ENCODE data around the gene C21orf91.
"Not testable (repeated sequence)": the region's sequence is repeated elsewhere in the genome, so short reads cannot be mapped to it uniquely, and the experiment has no call there.

C21orf91 gene

DNA sequence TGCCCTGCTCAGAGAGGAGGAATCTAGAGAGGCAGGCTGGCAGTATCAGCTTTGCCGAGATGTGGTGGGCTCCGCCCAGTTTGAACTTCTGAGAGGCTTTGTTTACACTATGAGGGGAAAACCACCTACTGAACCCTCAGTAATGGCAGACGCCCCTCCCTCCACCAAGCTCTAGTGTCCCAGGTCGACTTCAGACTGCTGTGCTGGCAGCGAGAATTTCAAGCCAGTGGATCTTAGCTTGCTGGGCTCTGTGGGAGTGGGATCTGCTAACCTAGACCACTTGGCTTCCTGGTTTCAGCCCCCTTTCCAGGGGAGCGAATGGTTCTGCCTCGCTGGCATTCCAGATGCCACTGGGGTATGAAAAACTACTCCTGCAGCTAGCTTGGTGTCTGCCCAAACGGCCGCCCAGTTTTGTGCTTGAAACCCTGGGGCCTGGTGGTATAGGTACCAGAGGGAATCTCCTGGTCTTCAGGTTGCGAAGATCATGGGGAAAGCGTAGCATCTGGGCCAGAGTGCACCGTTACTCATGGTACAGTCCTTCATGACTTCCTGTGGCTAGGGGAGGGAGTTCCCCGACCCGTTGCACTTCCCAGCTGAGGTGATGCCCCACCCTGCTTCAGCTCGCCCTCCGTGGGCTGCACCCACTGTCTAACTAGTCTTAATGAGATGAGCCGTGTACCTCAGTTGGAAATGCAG, 43.6 kb downstream of the C21orf91 start:
- DNase-seq = peak; percentile 23

GRCh38 chr21:17775021-17775420, 44.1 kb downstream of the C21orf91 start:
- DNase-seq = not testable (repeated sequence)

GRCh38 chr21:17769447-17769845, 49.7 kb downstream of the C21orf91 start:
- no peak for DNase-seq

DNA sequence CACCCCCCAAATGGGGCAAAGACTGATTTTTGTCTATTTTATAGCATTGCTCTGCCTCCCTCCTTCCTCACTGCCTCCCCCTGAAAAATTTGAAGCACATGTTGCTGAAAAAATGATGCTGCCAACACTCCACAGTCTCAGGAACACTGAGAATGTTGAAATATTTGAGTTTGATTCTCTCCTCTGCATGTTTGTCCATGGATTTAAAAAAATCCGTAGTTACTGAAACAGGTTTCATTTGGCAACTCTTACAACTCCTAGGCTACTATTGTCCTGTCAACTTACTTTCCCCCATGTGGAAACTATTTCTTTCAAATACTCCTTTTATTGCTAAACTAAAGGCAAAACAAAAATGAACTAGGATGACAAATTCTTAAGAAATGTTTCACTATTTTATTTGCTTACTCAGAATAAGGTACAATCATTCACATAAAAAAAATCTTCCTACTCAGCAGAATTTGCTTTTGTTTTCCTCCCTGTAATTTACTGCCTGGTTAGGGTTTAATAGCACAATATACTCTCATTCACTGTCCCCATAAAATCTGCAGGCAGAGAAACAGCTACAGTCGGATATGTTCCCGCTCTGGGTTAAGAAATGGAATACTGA, 50.2 kb downstream of the C21orf91 start:
- DNase-seq = no peak

GRCh38 chr21:17765207-17765606, 53.9 kb downstream of the C21orf91 start:
- no peak for DNase-seq

DNA sequence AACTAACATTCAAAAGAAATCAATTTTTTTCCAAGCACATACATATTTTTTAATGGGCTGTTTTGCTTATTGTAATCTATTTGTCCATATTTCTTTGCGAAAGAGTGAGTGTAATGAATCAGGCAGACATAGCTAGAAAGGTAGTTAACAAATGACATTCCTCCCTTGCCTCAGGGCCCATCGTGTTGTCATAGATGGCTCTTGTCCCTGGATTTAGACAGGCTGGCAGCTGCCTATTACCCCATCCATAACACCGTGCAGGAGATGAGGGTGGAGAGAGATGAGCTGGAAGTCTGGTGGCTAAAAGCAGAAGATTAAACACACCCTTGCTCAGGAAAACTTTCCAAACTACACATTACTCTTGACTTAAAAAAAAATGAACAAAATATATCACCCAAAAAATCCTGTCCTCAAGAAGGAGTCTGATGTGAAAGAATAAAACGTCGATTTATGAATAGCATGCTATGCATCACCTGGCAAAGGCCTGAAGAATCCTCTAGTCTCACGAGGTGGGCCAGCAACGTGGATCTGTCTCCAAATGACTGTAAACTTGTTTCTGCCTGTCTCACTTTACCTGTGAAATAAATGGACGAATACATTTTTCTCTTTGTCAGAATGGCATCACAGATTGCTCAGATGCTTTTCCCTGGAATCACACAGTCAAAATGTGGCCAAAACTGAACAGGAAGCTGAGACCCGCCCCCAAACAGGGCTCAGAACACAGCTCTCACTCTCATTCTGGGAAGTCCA, 55.7 kb downstream of the C21orf91 start:
- DNase-seq = no peak

DNA sequence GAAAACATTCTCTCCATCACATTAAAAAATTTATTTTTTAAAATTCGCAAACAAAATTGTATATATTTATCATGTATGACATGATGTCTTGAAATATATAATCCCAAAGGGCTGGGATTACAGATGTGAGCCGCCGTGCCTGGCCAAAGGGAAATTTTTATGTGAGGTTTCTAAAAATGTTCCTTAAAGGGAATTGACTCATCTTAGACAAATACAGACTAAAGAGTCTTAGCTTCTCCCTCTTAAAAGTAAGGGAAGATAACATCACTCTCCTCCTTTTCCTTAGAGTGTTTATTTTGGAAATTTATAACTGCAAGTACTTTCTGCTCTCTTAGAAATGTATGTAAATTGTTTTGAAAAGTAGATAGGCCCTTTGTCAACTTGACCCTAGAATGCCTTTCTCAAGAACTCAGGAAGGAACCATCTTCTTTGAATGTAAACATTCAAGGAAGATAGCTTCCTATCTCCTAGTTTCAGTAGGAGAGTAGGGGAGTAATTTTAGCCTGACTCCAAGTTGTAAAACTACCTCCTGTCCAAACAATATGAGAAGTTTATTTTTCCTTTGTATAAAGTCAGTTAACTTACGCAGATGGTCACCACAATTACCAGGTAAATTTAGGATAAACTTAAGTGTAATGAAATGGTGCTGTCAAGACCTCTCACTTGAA, 59.5 kb downstream of the C21orf91 start:
- no peak for DNase-seq

- no peak for DNase-seq
Measured at GRCh38 chr21:17758683-17759082, 60.5 kb downstream of the C21orf91 start.

DNA sequence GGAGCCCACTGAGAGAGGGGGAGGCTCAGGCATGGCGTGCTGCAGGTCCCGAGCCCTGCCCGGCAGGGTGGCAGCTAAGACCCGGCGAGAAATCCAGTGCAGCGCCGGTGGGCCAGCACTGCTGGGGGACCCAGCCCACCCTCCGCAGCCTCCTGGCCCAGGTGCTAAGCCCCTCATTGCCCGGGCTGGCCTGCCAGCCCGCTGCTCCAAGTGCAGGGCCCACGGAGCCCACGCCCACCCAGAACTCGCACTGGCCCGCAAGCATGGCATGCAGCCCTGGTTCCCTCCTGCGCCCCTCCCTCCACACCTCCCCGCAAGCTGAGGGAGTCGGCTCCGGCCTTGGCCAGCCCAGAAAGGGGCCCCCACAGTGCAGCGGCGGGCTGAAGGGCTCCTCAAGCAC, 61.5 kb downstream of the C21orf91 start:
- DNase-seq = no peak

- no peak for DNase-seq
Measured at GRCh38 chr21:17753736-17754135, 65.4 kb downstream of the C21orf91 start.

GRCh38 chr21:17752171-17752570, 67.0 kb downstream of the C21orf91 start:
- no peak for DNase-seq

GRCh38 chr21:17746920-17747319, 72.2 kb downstream of the C21orf91 start:
- no peak for DNase-seq

- no peak for DNase-seq
Measured at GRCh38 chr21:17745086-17745485, 74.1 kb downstream of the C21orf91 start.

GRCh38 chr21:17742940-17743592, 76.1 kb downstream of the C21orf91 start:
- no peak for DNase-seq

DNA sequence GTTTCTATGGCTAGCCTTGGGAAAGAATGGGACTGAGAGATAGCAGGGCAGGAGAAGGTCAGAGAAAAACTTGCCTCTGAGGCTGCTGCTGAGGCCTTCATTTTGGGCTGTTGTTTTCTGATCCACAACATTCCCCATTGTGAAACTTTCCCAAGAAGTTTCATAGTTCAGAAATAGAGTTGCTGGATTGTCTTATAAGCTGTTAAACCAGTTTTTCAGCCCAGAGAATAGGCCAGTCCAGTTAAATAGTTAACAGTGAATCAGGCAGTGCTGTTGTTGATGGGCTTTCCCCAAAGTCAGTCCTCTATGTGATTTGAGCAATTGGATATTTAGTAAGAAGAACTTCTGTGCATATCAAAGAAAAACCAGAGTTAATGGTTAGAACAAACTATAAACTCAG, 77.0 kb downstream of the C21orf91 start:
- DNase-seq = no peak
